GM19193 (cell line): ENCODE data around the gene FGD4.

Source experiments
- POLR2A ChIP-seq: IDR thresholded peaks from 4 replicates; pipeline ENCODE4 v1.6.1; 2011; ENCODE audit not compliant: insufficient read depth, insufficient read length; ENCODE audit errors: extremely low read depth

Gene FGD4

DNA sequence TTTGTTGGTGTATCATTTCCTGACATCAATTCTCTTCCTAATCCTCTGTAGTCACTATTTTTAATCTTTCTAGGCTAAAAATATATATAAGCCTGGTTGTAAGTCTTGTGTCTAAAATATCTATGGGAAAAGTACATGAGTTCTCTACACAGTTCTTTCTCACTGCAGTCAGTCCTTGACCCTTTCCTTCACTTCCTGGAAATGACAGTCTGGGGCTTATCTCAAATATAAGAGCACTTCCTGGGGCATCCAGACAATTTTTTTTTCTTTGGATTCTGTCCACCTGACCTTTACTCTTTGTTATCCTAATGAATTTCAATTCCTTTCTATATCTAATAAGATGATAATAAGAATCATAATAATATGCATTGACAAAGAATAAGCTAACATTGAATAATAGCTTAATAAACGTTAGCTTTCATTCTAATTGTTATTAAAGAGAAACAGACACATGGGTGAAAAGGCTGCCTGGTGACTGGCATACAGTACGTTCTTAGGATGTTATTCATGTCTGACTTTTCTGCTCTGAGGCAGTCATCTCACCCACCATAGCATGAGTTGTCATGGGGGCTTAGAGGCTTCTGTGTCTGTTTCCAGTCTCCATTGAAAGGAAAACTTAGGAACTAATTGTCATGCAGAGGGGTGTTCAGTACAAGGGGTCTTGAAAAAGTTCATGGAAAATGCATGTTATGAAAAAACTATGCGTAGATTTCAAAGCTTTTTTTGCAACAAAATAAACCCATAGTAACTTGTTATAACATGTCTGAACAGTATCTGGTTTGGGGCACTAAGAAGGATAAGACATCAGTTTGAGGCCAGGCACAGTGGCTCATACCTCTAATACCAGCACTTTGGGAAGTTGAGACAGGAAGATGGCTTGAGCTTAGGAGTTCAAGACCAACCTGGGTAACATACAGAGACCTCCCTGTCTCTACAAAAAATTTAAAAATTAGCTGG is 213.6 kb downstream of the FGD4 start:
- TF ChIP-seq POLR2A = no peak

DNA sequence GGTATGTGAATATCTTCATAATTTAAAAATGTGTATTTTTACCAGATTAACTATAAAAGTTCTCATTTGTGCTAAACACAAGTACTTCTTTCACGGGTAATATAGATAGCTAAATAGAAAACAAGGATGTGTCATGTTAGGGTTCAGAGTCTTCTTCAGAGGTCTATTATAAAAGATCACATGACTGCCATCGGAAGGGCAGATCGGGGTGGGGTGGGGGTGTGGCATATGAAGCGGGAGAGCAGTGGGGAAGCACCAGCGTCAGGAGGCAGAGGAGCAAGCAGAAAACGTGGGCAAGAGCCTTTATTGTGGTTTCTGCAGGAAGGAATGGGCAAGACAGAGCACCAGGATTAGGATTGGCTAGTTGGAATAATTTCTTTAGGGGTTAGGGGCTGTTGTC is 216.1 kb downstream of the FGD4 start:
- no peak for TF ChIP-seq POLR2A

DNA sequence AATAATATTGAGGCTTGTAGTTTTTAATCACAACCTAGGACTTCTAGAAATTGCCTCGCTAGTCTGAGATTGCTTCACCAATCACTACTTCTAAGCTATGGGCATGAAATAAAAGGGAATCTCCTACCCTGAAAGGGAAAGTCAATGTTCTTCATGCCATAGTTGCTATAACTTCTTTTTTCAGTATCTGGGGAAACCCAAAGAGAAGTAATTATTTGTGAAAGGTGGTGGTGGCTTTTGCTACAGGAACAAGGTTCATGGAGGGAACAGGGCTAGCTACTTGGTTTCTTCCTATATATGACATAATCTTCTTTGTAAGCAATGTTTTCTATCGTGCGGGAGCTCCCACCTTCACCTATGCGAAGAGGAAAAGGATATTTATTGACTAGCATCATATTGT is 218.2 kb downstream of the FGD4 start:
- TF ChIP-seq POLR2A = no peak

DNA sequence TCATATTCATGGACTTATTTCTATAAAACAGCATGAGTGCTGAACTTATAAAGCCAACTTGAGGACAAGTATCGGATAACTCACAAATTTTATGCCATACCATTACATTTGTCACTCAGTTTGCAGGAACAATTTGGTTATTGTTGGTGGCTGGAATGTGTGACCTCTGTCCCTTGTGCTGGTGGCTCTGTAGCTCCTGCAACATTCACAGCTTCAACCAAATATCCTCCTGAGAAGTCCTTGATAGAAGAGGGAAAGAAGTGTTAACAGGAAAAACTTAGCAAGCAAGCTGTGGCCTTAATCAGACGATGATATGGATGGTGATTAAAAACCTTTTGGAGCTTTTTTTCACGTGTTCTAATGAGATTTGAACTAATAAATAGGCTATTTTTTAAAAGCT is 218.8 kb downstream of the FGD4 start:
- TF ChIP-seq POLR2A = no peak

DNA sequence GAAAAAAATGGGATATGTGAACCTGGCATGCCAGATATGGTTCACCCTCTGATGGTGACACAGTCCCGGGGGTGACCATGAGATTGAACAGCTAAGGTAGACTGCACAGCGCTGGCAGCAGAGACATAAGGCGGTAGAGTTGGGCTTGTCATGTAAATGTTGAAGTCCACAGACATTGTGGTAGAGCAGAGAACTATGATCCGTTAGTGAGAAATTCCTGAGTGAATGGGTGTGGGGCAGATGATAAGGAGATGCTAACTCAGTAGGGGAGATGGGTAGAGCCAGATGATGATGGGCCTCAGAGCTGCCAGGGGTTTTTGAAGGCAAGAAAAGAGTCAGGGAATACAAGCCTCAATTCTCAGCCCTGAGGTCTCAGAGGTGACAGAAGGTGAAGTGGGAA is 228.6 kb downstream of the FGD4 start:
- no peak for TF ChIP-seq POLR2A

DNA sequence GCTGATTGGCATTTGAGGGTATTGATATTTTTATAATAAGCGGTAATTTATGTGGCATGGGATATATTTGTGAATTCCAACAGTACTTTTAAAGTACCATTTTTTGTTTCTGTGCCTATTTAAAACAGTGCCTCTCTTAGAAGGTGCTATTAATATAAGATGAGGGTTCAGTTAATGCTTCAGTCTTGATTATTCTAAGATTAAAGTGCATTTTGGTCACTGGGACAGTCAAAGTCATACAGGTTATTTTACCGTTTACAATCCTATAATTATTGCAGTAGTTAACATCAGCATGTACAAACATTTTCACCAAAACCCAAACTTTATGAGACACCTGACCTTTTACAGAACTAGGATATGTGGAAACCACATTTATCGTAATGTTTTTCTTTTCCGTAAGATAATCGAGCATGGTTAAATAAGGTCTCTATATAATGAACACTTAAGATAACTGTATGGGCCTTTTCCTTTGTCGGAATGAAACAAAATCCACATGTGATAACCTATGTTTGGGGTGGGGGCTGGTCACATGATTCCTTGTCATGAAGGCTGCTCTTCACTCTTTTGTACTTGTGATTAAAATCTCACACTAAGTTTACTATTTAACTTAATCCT is 242.0 kb downstream of the FGD4 start:
- TF ChIP-seq POLR2A = no peak

DNA sequence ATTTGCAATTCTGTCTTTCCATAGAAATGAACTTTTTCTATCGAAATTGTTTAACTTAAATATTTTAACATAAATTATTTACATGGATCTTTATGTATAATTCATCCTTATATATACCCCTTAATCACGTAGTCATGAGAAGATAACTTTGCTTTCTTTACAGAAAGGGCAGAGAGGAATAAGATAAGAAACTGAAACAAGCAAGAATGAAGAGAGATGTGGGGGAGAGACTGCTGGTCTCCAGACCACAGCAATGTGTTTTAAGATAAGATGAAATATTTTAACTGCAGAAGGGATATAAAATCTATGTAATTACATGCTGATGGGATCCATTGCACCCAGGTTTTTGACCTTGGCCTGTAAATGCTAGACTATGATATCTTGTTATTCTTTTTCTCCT is 245.1 kb downstream of the FGD4 start:
- TF ChIP-seq POLR2A = no peak

DNA sequence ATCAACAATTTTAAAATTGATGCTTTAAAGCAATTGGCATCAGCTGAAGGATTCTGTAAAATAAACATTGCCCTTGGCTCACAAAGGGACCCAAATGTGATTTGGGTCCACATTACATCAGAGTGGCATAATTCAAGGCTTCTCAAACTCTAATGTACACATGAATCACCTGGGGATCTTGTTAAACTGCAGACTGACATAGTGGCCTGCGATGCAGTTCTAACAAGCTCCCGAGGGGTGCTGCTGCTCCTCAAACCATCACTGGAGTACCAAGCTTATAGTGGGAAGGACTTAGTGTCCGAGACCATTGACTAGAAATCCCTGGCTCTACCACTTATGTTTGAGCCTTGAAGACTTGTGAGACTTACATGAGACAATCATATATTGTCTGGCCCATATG is 247.9 kb downstream of the FGD4 start:
- no peak for TF ChIP-seq POLR2A

DNA sequence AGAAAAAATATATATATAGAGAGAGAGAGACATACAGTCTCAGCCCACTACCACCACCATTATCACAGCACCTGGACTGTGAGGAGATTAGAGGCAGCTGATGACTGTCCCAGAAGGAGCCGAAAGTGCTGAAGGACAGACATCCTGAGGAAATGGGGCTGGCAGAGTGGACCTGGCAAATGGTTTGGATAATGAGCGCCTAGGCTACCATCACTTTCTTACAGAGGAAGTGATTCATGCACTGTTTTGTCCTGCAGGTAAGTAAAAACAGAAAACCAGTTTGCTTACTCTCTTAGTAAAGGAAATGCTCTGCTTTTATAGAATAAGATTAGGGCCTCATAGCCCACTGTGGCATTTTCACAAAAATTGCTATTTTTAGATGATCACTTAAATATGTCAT is 251.2 kb downstream of the FGD4 start:
- no peak for TF ChIP-seq POLR2A

DNA sequence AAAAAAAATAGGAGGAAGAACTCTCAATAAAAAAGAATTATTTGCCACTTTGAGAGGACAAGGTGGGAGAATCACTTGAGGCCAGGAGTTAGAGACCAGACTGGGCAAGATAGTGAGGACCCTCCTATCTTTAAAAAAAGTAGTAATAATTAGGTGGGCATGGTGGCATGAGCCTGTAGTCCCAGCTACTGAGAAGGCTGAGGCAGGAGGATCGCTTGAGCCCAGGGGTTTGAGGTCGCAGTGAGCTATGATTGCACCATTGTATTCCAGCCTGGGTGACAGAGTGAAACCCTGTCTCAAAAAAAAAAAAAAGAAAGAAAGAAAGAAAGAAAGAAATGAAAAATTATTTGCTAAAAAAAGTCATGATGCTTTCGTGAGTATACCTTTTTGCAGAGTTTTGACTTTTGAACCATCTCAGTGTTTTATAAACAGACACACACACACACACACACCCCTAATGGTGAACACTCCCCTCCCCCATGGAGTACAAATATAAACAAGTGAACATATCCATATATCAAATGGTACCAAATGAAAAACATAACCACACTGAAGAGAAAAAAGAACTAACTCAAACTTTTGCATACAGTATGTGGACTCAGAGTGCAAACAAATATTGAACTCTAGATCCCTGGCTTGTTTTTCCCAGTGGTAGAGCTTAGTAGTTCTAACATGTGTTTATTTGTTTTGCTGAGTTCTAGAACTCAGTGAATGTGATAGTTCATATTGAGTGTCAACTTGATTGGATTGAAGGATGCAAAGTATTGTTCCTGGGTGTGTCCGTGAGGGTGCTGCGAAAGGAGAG is 252.0 kb downstream of the FGD4 start:
- no peak for TF ChIP-seq POLR2A

DNA sequence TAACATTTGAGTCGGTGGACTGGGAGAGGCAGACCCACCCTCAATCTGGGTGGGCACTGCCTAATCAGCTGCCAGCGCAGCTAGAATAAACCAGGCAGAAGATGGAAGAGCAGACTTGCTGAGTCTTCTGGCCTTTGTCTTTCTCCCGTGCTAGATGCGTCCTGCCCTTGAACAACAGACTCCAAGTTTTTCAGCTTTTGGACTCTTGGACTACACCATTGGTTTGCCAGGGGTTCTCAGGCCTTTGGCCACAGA is 252.5 kb downstream of the FGD4 start:
- no peak for TF ChIP-seq POLR2A

DNA sequence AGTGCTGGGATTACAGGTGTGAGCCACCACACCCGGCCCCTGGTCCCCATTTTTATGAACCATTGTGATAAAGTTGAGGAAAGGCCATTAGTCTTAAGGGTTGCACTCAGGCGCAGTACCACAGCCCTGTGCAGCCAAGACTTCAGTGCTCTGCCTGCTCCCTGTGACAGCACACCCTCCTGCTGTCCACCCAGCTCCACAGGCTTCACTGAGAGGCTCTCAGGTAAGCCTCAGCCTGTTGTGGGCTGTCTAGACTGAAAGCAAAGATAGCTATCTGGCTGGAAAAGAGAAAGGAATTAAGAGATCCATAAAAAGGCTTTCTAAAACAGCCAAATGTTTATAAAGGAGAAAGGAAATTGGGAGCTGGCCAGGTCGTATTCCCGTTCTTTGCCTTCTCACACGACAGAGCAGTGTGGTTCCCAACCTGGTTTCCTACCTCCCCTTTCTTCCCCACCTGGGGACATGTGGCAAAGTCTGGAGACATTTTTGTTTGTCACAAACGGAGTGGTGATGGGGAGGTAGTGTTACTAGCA is 260.6 kb downstream of the FGD4 start:
- TF ChIP-seq POLR2A = no peak

DNA sequence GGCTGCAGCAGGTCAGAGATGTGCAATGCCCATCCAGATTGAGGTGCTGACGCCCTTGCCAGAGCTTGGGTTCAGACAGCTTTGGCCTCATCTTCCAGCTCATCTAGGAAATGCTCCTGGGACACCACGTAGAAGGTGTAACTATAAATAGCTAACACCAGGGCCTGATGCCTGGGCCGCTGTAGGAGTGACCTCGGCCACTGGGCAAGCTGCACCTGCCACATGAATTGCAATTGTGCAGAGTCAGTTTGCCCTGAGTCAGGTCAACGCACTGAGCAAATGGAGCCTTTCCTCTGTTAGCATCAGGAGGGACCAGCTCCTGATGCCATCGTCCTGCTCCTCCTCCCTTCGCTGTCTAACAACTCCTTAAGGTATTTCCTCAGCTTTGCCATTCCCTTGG is 262.3 kb downstream of the FGD4 start:
- TF ChIP-seq POLR2A = no peak

DNA sequence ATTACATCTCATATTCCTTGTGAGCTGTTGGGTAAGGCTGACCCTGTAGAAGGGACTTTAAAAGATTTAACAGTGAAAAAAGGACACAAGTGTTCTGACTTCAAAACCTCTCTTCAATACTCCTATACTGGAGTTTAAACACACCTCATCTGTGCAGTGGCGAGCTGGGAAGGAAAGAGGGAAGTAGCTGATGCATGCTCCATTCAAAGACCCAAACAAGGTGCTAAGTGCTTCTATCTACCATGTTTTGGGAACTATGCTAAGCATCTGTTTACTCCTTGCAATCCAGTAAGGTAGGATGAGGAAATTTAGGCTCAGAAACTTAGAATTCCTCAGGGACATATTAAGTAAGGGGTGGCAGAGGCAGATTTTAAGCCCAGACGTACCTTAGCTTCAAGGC is 263.3 kb downstream of the FGD4 start:
- no peak for TF ChIP-seq POLR2A

DNA sequence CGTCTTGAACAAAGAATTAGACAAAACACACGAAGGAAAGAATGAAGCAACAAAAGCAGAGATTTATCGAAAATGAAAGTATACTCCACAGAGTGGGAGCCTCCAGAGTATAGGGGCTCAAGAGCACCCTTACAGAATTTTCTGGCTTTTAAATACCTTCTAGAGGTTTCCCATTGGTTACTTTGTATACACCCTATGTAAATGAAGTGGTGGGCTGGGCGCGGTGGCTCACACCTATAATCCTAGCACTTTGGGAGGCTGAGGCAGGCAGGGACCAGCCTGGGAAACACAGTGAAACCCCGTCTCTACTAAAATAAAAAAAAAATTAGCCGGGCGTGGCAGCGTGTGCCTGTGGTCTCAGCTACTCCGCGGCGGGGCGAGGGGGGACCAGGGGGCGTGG is 266.7 kb downstream of the FGD4 start:
- no peak for TF ChIP-seq POLR2A

DNA sequence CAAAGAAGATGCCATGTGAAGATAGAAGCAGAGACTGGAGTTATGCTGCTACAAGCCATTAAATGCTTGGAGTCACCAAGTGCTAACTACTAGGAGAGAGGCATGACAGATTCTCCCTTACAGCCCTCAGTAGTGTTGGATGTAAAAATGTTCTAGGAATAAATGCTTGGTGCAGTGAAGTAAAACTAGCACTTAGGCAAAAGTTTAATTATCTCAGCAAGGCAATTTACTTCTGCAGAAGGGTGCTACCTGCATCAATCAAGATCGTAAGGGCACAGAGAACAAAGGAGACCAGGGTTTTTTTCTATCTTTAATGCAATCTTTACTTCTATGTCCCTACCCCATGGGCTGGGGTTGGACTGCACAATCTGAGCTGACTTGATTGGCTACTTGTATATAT is 270.2 kb downstream of the FGD4 start:
- no peak for TF ChIP-seq POLR2A

DNA sequence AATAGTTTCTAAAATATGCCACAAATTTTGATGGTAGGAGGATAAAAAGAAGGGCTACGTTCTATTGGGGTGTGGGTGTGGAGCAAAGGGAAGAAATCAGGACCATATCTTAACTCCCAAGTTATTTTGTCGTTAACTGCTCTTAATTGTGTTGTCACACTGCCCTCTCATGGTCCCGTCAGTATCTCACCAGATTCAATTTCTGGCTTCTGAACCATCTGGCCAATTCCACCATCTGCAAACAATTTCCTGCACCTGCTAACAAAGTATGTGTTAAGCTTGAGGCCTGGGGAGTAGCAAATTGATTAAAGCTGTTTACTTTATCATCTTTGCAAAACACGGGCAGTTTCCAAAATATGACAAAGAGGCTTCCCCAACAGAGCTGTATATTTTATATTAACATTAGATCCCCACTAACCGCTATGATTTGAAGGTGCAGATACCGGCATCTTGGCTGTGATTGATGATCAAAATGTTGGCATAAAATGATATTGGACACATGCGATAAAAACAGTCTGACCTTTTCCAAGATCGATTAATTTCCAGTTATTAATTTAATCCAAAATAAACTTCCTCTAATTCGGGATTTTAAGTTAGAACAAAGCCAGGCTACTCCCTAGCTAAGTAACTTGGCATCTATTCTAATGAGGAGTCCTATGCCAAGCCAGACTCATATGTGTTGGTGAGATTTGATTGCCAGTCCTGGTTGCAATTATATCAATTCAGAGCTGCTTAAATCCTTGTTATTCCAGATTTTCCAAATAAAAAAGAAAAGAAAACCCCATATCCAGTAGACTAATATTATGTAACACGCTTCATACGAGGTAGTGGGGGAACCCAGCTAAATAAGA is 272.8 kb downstream of the FGD4 start:
- no peak for TF ChIP-seq POLR2A
